Activated T-helper 2 cell treated with anti-CD3 and anti-CD28 coated beads, Interferon-gamma antibody, Interleukin-2, Interleukin-4, amounts not matched to agents 10 μg/mL and 5 μg/mL and 100 μg/mL, durations not matched to agents 14 hours and 24 hours and 36 hours (primary cell): Measurements from ENCODE around the gene UQCR10. TPM values are rescaled to one million over a fixed set of nuclear protein-coding genes. Genes with fewer than 3 reads are reported as not detected.

Experiments
- DNase-seq: peaks from one replicate; pipeline ENCODE4 v3.0.0; 2021; ENCODE audit warnings: low spot score
- H3K27ac Mint-ChIP-seq: one replicate; pipeline ENCODE4 v1.8.0; 2021; ENCODE audit warnings: mixed read lengths
- H3K27me3 Mint-ChIP-seq: one replicate; pipeline ENCODE4 v1.8.0; 2021; ENCODE audit warnings: low read depth, mixed read lengths
- H3K36me3 Mint-ChIP-seq: one replicate; pipeline ENCODE4 v1.8.0; 2021; ENCODE audit warnings: low read depth, mixed read lengths
- H3K4me1 Mint-ChIP-seq: one replicate; pipeline ENCODE4 v1.8.0; 2021; ENCODE audit warnings: low read depth, mixed read lengths
- H3K4me3 Mint-ChIP-seq: one replicate; pipeline ENCODE4 v1.8.0; 2021; ENCODE audit warnings: low read depth, mild to moderate bottlenecking, moderate library complexity, mixed read lengths
- H3K9me3 Mint-ChIP-seq: one replicate; pipeline ENCODE4 v1.8.0; 2021; ENCODE audit warnings: mixed read lengths
- intact Hi-C: fragments of 100-400 bp; cut with micrococcal nuclease; formaldehyde crosslinking; loops from one replicate; pipeline ENCODE4 v1.15.1; 2023
- total RNA-seq: library from RNA; stranded (reverse); gene quantifications from 2 replicates; pipeline ENCODE4 v1.2.3, GENCODE V29; 2022

The UQCR10 gene
- total RNA-seq, 1 donor from 2014 or later, result 92.4 TPM

GRCh38 chr22:29757096-29757495, 10.1 kb upstream of the UQCR10 start:
- no peaks in the 10 kb centered on the region for H3K27me3 Mint-ChIP-seq
- no peaks in the 10 kb centered on the region for H3K9me3 Mint-ChIP-seq
- no peak overlapping the region for H3K27ac Mint-ChIP-seq
- H3K4me1 Mint-ChIP-seq, result no peaks in the 10 kb centered on the region
- intact Hi-C loops, result no loop called here
- DNase-seq, result no peak
- H3K36me3 Mint-ChIP-seq, result no peaks in the 10 kb centered on the region
- H3K4me3 Mint-ChIP-seq, result no peak overlapping the region

- H3K27me3 Mint-ChIP-seq, result no peaks in the 10 kb centered on the region
- no peaks in the 10 kb centered on the region for H3K4me1 Mint-ChIP-seq
- DNase-seq, result no peak
- H3K4me3 Mint-ChIP-seq, result no peak overlapping the region
- H3K9me3 Mint-ChIP-seq, result no peaks in the 10 kb centered on the region
- no peaks in the 10 kb centered on the region for H3K36me3 Mint-ChIP-seq
- intact Hi-C loops, result no loop called here
- H3K27ac Mint-ChIP-seq, result no peak overlapping the region
These were observed 9.0 kb upstream of the UQCR10 start for GRCh38 chr22:29758068-29758622.

GRCh38 chr22:29758959-29759358, 8.2 kb upstream of the UQCR10 start:
- H3K27me3 Mint-ChIP-seq, result no peaks in the 10 kb centered on the region
- no peaks in the 10 kb centered on the region for H3K9me3 Mint-ChIP-seq
- no peaks in the 10 kb centered on the region for H3K4me1 Mint-ChIP-seq
- intact Hi-C loops, result no loop called here
- no peaks in the 10 kb centered on the region for H3K36me3 Mint-ChIP-seq
- no peak overlapping the region for H3K27ac Mint-ChIP-seq
- no peak overlapping the region for H3K4me3 Mint-ChIP-seq
- no peak for DNase-seq

GRCh38 chr22:29762263-29762662, 4.9 kb upstream of the UQCR10 start:
- no peak for DNase-seq
- Mint-ChIP-seq H3K4me1 (peaks cover 8% of the 10 kb centered on the region), H3K36me3 (no peaks in the 10 kb centered on the region), H3K9me3 (no peaks in the 10 kb centered on the region), H3K27me3 (no peaks in the 10 kb centered on the region), H3K27ac (no peak overlapping the region), H3K4me3 (no peak overlapping the region)
- intact Hi-C loops, result no loop called here

GRCh38 chr22:29765905-29766631, 1.1 kb upstream of the UQCR10 start:
- DNase-seq, result peak; percentile 14
- peak overlapping the region; percentile 76 for H3K27ac Mint-ChIP-seq
- no peaks in the 10 kb centered on the region for H3K9me3 Mint-ChIP-seq
- peaks cover 21% of the 10 kb centered on the region for H3K4me1 Mint-ChIP-seq
- intact Hi-C loops, result no loop called here
- no peaks in the 10 kb centered on the region for H3K27me3 Mint-ChIP-seq
- H3K4me3 Mint-ChIP-seq, result peak overlapping the region; percentile 97
- H3K36me3 Mint-ChIP-seq, result peaks cover 27% of the 10 kb centered on the region

- DNase-seq, result peak; percentile 91
- Mint-ChIP-seq H3K9me3 (no peaks in the 10 kb centered on the region), H3K27me3 (no peaks in the 10 kb centered on the region), H3K36me3 (peaks cover 28% of the 10 kb centered on the region), H3K27ac (peak within 1 kb of the TSS; percentile 91), H3K4me1 (peaks cover 21% of the 10 kb centered on the region), H3K4me3 (peak within 1 kb of the TSS; percentile 97)
- intact Hi-C loops, result loop anchor here (1.0 kb wide), 2 partner anchors 72 to 163 kb away; partner anchors contain the start of genes ASCC2 and NF2
These were observed 468 bp upstream of the UQCR10 start, which contains the start of gene ZMAT5 for GRCh38 chr22:29766632-29767170. Gene ZMAT5, minus strand, starts transcription at chr22:29767007. Its CDS starts 18,463 bp downstream, at chr22:29748544.

- Mint-ChIP-seq H3K4me1 (peaks cover 21% of the 10 kb centered on the region), H3K36me3 (peaks cover 28% of the 10 kb centered on the region), H3K9me3 (no peaks in the 10 kb centered on the region), H3K27ac (peak overlapping the region; percentile 91), H3K27me3 (no peaks in the 10 kb centered on the region), H3K4me3 (peak overlapping the region; percentile 97)
- no peak for DNase-seq
- intact Hi-C loops, result no loop called here
These were observed 1.0 kb downstream of the UQCR10 start for GRCh38 chr22:29768052-29768693.

GRCh38 chr22:29769723-29770321, 2.7 kb downstream of the UQCR10 start:
- intact Hi-C loops, result no loop called here
- Mint-ChIP-seq H3K4me3 (no peak overlapping the region), H3K4me1 (peaks cover 19% of the 10 kb centered on the region), H3K27me3 (no peaks in the 10 kb centered on the region), H3K9me3 (no peaks in the 10 kb centered on the region), H3K36me3 (peaks cover 28% of the 10 kb centered on the region), H3K27ac (no peak overlapping the region)
- no peak for DNase-seq

GRCh38 chr22:29772170-29772641, 5.0 kb downstream of the UQCR10 start:
- intact Hi-C loops, result no loop called here
- DNase-seq, result no peak
- Mint-ChIP-seq H3K4me3 (no peak overlapping the region), H3K36me3 (peaks cover 28% of the 10 kb centered on the region), H3K27me3 (no peaks in the 10 kb centered on the region), H3K4me1 (peaks cover 13% of the 10 kb centered on the region), H3K27ac (no peak overlapping the region), H3K9me3 (no peaks in the 10 kb centered on the region)

GRCh38 chr22:29773233-29773632, 6.1 kb downstream of the UQCR10 start:
- no peaks in the 10 kb centered on the region for H3K27me3 Mint-ChIP-seq
- H3K4me1 Mint-ChIP-seq, result peaks cover 8% of the 10 kb centered on the region
- no peak for DNase-seq
- H3K36me3 Mint-ChIP-seq, result peaks cover 24% of the 10 kb centered on the region
- H3K4me3 Mint-ChIP-seq, result no peak overlapping the region
- intact Hi-C loops, result no loop called here
- H3K9me3 Mint-ChIP-seq, result no peaks in the 10 kb centered on the region
- no peak overlapping the region for H3K27ac Mint-ChIP-seq

GRCh38 chr22:29780220-29780619, 13.1 kb downstream of the UQCR10 start:
- Mint-ChIP-seq H3K27ac (no peak overlapping the region), H3K9me3 (no peaks in the 10 kb centered on the region), H3K4me3 (no peak overlapping the region), H3K36me3 (no peaks in the 10 kb centered on the region), H3K4me1 (no peaks in the 10 kb centered on the region), H3K27me3 (no peaks in the 10 kb centered on the region)
- DNase-seq, result no peak
- intact Hi-C loops, result no loop called here

GRCh38 chr22:29780748-29781676, 13.8 kb downstream of the UQCR10 start:
- H3K27ac Mint-ChIP-seq, result no peak overlapping the region
- no peaks in the 10 kb centered on the region for H3K36me3 Mint-ChIP-seq
- H3K9me3 Mint-ChIP-seq, result no peaks in the 10 kb centered on the region
- no peak for DNase-seq
- H3K4me1 Mint-ChIP-seq, result no peaks in the 10 kb centered on the region
- H3K27me3 Mint-ChIP-seq, result no peaks in the 10 kb centered on the region
- H3K4me3 Mint-ChIP-seq, result no peak overlapping the region
- intact Hi-C loops, result no loop called here
